WTC11 (cell line): ENCODE measurements around the gene CAMTA1. TPM values are rescaled to one million over a fixed set of nuclear protein-coding genes. Genes with fewer than 3 reads are reported as not detected.
A peak's percentile ranks its signal among the peaks of the same experiment; 100 is the strongest.

ENCODE experiments used
- ATAC-seq: fragments of 200-7000 bp; cut with Tn5 transposase; 2 replicates; pipeline ENCODE4 v1.10.0; 2021; ENCODE audit warnings: mild to moderate bottlenecking, moderate library complexity
- CTCF ChIA-PET: fragments of 300-600 bp; sonication (Branson Sonifier 250); formaldehyde crosslinking; loops from one replicate; lab custom pipeline; 2021; ENCODE audit warnings: antibody characterized with exemption; lab: Charles Lee
- POLR2A ChIA-PET: fragments of 350-600 bp; sonication (Branson Sonifier 250); formaldehyde crosslinking; loops from one replicate; lab custom pipeline; 2021; ENCODE audit warnings: antibody characterized with exemption; lab: Charles Lee
- DNase-seq: peaks from one replicate; pipeline ENCODE4 v3.0.0; 2021; ENCODE audit warnings: low spot score
- H3K27ac Mint-ChIP-seq: 2 replicates; pipeline ENCODE4 v1.8.0; 2021; ENCODE audit warnings: mixed read lengths
- H3K27me3 Mint-ChIP-seq: 2 replicates; pipeline ENCODE4 v1.8.0; 2021; ENCODE audit warnings: low read depth, mild to moderate bottlenecking, moderate library complexity, mixed read lengths
- H3K36me3 Mint-ChIP-seq: 2 replicates; pipeline ENCODE4 v1.8.0; 2021; ENCODE audit warnings: mixed read lengths
- H3K4me1 Mint-ChIP-seq: 2 replicates; pipeline ENCODE4 v1.8.0; 2022; ENCODE audit warnings: mixed read lengths
- H3K4me3 Mint-ChIP-seq: 2 replicates; pipeline ENCODE4 v1.8.0; 2021; ENCODE audit warnings: mild to moderate bottlenecking, moderate library complexity, mixed read lengths
- H3K9me3 Mint-ChIP-seq: 2 replicates; pipeline ENCODE4 v1.8.0; 2021; ENCODE audit warnings: mixed read lengths
- ATF1 ChIP-seq: sonication (generic); formaldehyde crosslinking; IDR thresholded peaks from 2 replicates; pipeline ENCODE4 v1.8.1; 2023; ENCODE audit warnings: mild to moderate bottlenecking, moderate library complexity, missing genetic modification reagents
- CREB1 ChIP-seq: sonication (generic); formaldehyde crosslinking; IDR thresholded peaks from 2 replicates; pipeline ENCODE4 v1.8.0; 2023; ENCODE audit warnings: mild to moderate bottlenecking, missing genetic modification reagents
- CREM ChIP-seq: sonication (generic); formaldehyde crosslinking; IDR thresholded peaks from 2 replicates; pipeline ENCODE4 v1.8.1; 2022; ENCODE audit warnings: mild to moderate bottlenecking, missing genetic modification reagents, moderate library complexity
- ETV6 ChIP-seq: sonication (generic); formaldehyde crosslinking; IDR thresholded peaks from 2 replicates; pipeline ENCODE4 v1.8.1; 2022; ENCODE audit warnings: mild to moderate bottlenecking, missing genetic modification reagents
- FOXK1 ChIP-seq: sonication (generic); formaldehyde crosslinking; IDR thresholded peaks from 2 replicates; pipeline ENCODE4 v1.8.0; 2022; ENCODE audit warnings: mild to moderate bottlenecking, moderate library complexity, missing genetic modification reagents
- GABPB1 ChIP-seq: sonication (generic); formaldehyde crosslinking; IDR thresholded peaks from 2 replicates; pipeline ENCODE4 v1.8.1; 2023; ENCODE audit warnings: mild to moderate bottlenecking, missing genetic modification reagents
- HMGA2 ChIP-seq: fragments of 250-450 bp; sonication (Bioruptor Pico); IDR thresholded peaks from 2 replicates; pipeline ENCODE4 v1.4.0; 2021; ENCODE audit warnings: mild to moderate bottlenecking, moderate library complexity
- IRF2 ChIP-seq: sonication (generic); formaldehyde crosslinking; IDR thresholded peaks from 2 replicates; pipeline ENCODE4 v1.8.0; 2022; ENCODE audit warnings: low read depth, missing genetic modification reagents, borderline replicate concordance
- NFATC4 ChIP-seq: fragments of 250-450 bp; sonication (Bioruptor Pico); IDR thresholded peaks from 2 replicates; pipeline ENCODE4 v1.9.0; 2021; ENCODE audit warnings: mild to moderate bottlenecking
- NFE2L1 ChIP-seq: sonication (generic); formaldehyde crosslinking; IDR thresholded peaks from 2 replicates; pipeline ENCODE4 v1.8.1; 2023; ENCODE audit warnings: missing genetic modification reagents
- NFYB ChIP-seq: sonication (generic); formaldehyde crosslinking; conservative IDR thresholded peaks from 2 replicates; pipeline ENCODE4 v1.8.0; 2022; ENCODE audit warnings: low read depth, missing genetic modification reagents
- OVOL2 ChIP-seq: fragments of 250-450 bp; sonication (Bioruptor Pico); IDR thresholded peaks from 2 replicates; pipeline ENCODE4 v1.9.0; 2021; ENCODE audit warnings: mild to moderate bottlenecking, borderline replicate concordance
- RORB ChIP-seq: fragments of 250-450 bp; sonication (Bioruptor Pico); IDR thresholded peaks from 2 replicates; pipeline ENCODE4 v1.9.0; 2021; ENCODE audit warnings: mild to moderate bottlenecking
- SMAD4 ChIP-seq: sonication (generic); formaldehyde crosslinking; IDR thresholded peaks from 2 replicates; pipeline ENCODE4 v1.8.0; 2022; ENCODE audit warnings: mild to moderate bottlenecking, missing genetic modification reagents
- SOX15 ChIP-seq: fragments of 250-450 bp; sonication (Bioruptor Pico); IDR thresholded peaks from 2 replicates; pipeline ENCODE4 v1.9.0; 2021; ENCODE audit warnings: mild to moderate bottlenecking
- SP1 ChIP-seq: sonication (generic); formaldehyde crosslinking; conservative IDR thresholded peaks from 2 replicates; pipeline ENCODE4 v1.8.1; 2022; ENCODE audit warnings: missing genetic modification reagents
- TEAD1 ChIP-seq: sonication (generic); formaldehyde crosslinking; IDR thresholded peaks from 2 replicates; pipeline ENCODE4 v1.8.0; 2022; ENCODE audit warnings: mild to moderate bottlenecking, missing genetic modification reagents
- TP53 ChIP-seq: sonication (generic); formaldehyde crosslinking; IDR thresholded peaks from 2 replicates; pipeline ENCODE4 v1.8.1; 2023; ENCODE audit warnings: mild to moderate bottlenecking, missing genetic modification reagents
- ZNF423 ChIP-seq: fragments of 250-450 bp; sonication (Bioruptor Pico); IDR thresholded peaks from 2 replicates; pipeline ENCODE4 v2.1.2; 2022; ENCODE audit warnings: mild to moderate bottlenecking, moderate library complexity
- total RNA-seq: library from RNA; stranded (reverse); gene quantifications from 3 replicates; pipeline ENCODE4 v1.2.3, GENCODE V29; 2021
- TF ChIP-seq, protein P1 (sequence below): sonication (generic); formaldehyde crosslinking; conservative IDR thresholded peaks from 2 replicates; pipeline ENCODE4 v1.8.1; 2023; ENCODE audit warnings: mild to moderate bottlenecking, low read depth, missing genetic modification reagents, moderate library complexity
- TF ChIP-seq, protein P2 (sequence below): fragments of 250-450 bp; sonication (Bioruptor Pico); IDR thresholded peaks from 2 replicates; pipeline ENCODE4 v1.9.0; 2021; ENCODE audit warnings: moderate library complexity, mild to moderate bottlenecking, inconsistent platforms, borderline replicate concordance
- TF ChIP-seq, protein P3 (sequence below): sonication (generic); formaldehyde crosslinking; IDR thresholded peaks from 2 replicates; pipeline ENCODE4 v1.8.1; 2022; ENCODE audit warnings: low read depth, missing genetic modification reagents, borderline replicate concordance
- TF ChIP-seq, protein P4 (sequence below): sonication (generic); formaldehyde crosslinking; IDR thresholded peaks from 2 replicates; pipeline ENCODE4 v1.8.1; 2023; ENCODE audit warnings: mild to moderate bottlenecking, missing genetic modification reagents
- TF ChIP-seq, protein P5 (sequence below): sonication (generic); formaldehyde crosslinking; IDR thresholded peaks from 2 replicates; pipeline ENCODE4 v1.8.1; 2022; ENCODE audit warnings: mild to moderate bottlenecking, moderate library complexity, missing genetic modification reagents
- TF ChIP-seq, protein P6 (sequence below): sonication (generic); formaldehyde crosslinking; conservative IDR thresholded peaks from 2 replicates; pipeline ENCODE4 v1.8.1; 2022; ENCODE audit warnings: mild to moderate bottlenecking, missing genetic modification reagents
- TF ChIP-seq, protein P7 (sequence below): sonication (generic); formaldehyde crosslinking; IDR thresholded peaks from 2 replicates; pipeline ENCODE4 v1.8.1; 2023; ENCODE audit warnings: mild to moderate bottlenecking, missing genetic modification reagents, moderate library complexity
- TF ChIP-seq, protein P8 (sequence below): fragments of 250-450 bp; sonication (Bioruptor Pico); IDR thresholded peaks from 2 replicates; pipeline ENCODE4 v1.9.0; 2021; ENCODE audit warnings: mild to moderate bottlenecking

CAMTA1 gene
- total RNA-seq, 1 experiment from 2014 or later: 86.4 TPM

DNA sequence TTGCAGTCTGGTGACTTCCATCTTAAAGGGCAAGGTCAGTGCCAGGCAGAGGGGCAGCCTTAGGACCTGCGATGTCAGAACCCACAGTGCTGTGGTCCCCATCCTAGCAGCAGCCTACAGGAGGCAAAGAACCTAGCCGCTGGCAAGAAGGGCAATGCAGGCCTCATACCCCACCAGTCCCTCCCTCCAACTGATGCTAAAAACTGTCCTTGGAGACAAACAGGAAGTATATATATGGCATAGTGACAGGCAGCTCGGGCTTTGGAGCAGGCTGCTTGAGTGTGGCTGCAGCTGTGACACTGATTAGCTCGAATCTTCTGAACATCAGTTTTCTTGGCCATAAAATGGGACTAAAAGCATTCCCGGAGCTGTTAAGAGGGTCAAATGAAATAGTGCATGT lies 829.9 kb downstream of the CAMTA1 start:
- ChIA-PET CTCF (no interaction called here), POLR2A (interaction anchor here (0.5 kb wide), 1 partner anchor 35 kb away, joined by 5 read pairs; no protein-coding TSS in a partner anchor)
- DNase-seq (no peak), ATAC-seq (no peak)
- Mint-ChIP-seq H3K27me3 (no peaks in the 10 kb centered on the region), H3K9me3 (no peaks in the 10 kb centered on the region), H3K27ac (no peak overlapping the region), H3K4me3 (no peak overlapping the region), H3K4me1 (peaks cover 8% of the 10 kb centered on the region), H3K36me3 (no peaks in the 10 kb centered on the region)
- TF ChIP-seq, protein P1, sequence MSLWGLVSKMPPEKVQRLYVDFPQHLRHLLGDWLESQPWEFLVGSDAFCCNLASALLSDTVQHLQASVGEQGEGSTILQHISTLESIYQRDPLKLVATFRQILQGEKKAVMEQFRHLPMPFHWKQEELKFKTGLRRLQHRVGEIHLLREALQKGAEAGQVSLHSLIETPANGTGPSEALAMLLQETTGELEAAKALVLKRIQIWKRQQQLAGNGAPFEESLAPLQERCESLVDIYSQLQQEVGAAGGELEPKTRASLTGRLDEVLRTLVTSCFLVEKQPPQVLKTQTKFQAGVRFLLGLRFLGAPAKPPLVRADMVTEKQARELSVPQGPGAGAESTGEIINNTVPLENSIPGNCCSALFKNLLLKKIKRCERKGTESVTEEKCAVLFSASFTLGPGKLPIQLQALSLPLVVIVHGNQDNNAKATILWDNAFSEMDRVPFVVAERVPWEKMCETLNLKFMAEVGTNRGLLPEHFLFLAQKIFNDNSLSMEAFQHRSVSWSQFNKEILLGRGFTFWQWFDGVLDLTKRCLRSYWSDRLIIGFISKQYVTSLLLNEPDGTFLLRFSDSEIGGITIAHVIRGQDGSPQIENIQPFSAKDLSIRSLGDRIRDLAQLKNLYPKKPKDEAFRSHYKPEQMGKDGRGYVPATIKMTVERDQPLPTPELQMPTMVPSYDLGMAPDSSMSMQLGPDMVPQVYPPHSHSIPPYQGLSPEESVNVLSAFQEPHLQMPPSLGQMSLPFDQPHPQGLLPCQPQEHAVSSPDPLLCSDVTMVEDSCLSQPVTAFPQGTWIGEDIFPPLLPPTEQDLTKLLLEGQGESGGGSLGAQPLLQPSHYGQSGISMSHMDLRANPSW: no peak
- TF ChIP-seq, protein P2, sequence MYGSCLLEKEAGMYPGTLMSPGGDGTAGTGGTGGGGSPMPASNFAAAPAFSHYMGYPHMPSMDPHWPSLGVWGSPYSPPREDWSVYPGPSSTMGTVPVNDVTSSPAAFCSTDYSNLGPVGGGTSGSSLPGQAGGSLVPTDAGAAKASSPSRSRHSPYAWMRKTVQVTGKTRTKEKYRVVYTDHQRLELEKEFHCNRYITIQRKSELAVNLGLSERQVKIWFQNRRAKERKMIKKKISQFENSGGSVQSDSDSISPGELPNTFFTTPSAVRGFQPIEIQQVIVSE (CRISPR knock-in tag): no peak

DNA sequence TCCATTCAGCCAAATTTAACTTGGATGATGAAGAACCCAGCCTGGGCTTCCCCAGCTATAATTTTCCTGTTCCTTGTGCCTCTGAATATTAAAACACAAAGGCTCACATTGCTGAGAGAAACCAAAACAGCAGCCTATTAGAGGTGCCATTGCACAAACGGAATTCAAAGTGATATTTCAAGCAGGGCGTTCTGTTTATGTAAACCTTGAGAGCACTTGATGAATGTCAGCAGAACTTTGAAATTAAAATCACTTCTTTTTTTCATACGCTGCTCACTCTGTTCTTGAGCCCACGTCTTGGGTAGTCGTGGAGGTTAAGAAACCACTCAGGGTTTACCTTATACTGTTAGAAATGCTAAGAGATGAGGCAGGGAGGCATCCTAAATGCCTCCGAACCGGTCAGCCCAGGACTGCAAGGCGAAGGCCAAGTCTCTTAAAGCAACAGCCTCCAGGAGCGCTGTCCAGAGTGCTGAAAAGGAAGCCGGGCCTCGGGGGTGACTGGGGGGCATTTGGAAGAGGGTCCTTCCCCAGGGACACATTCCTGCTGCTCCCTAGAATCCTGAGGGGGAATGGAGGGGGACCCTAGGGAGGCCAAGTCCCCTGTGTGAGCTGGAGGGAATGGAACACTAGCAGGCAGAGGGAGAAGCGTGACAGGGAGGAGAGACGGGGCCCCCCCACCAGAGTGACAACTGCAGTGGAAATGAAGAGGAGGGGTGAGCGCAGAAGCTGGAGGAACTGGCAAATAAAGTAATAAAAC lies 831.0 kb downstream of the CAMTA1 start:
- no peaks in the 10 kb centered on the region for H3K36me3 Mint-ChIP-seq
- ATAC-seq (peak; percentile 81), DNase-seq (peak; percentile 79)
- POLR2A ChIA-PET: no interaction called here
- H3K27ac Mint-ChIP-seq: no peak overlapping the region
- H3K4me3 Mint-ChIP-seq: no peak overlapping the region
- H3K27me3 Mint-ChIP-seq: no peaks in the 10 kb centered on the region
- peaks cover 13% of the 10 kb centered on the region for H3K4me1 Mint-ChIP-seq
- H3K9me3 Mint-ChIP-seq: no peaks in the 10 kb centered on the region
- CTCF ChIA-PET: no interaction called here
- TF ChIP-seq FOXK1 (CRISPR knock-in tag) (peak; percentile 76), SOX15 (CRISPR knock-in tag) (no peak), NFYB (0 out of 2 replicates have a peak, but pooled peaks have one; percentile 15), SP1 (CRISPR knock-in tag) (0 out of 2 replicates have a peak, but pooled peaks have one; percentile 35), TP53 (CRISPR knock-in tag) (0 out of 2 replicates have a peak, but pooled peaks have one; percentile 54), TEAD1 (CRISPR knock-in tag) (peak; percentile 81), CREM (CRISPR knock-in tag) (peak; percentile 71; the same call in 1 of the 2 replicates), NFATC4 (CRISPR knock-in tag) (no peak), SMAD4 (peak; percentile 72; the same call in 1 of the 2 replicates), CREB1 (CRISPR knock-in tag) (peak; percentile 78; the same call in 1 of the 2 replicates), HMGA2 (CRISPR knock-in tag) (no peak), ATF1 (CRISPR knock-in tag) (no peak), RORB (CRISPR knock-in tag) (no peak), NFE2L1 (CRISPR knock-in tag) (no peak), OVOL2 (CRISPR knock-in tag) (no peak), ZNF423 (no peak), IRF2 (CRISPR knock-in tag) (no peak), GABPB1 (CRISPR knock-in tag) (no peak), ETV6 (peak; percentile 89)
- TF ChIP-seq, protein P3, sequence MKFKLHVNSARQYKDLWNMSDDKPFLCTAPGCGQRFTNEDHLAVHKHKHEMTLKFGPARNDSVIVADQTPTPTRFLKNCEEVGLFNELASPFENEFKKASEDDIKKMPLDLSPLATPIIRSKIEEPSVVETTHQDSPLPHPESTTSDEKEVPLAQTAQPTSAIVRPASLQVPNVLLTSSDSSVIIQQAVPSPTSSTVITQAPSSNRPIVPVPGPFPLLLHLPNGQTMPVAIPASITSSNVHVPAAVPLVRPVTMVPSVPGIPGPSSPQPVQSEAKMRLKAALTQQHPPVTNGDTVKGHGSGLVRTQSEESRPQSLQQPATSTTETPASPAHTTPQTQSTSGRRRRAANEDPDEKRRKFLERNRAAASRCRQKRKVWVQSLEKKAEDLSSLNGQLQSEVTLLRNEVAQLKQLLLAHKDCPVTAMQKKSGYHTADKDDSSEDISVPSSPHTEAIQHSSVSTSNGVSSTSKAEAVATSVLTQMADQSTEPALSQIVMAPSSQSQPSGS (CRISPR knock-in tag): no peak
- TF ChIP-seq, protein P4, sequence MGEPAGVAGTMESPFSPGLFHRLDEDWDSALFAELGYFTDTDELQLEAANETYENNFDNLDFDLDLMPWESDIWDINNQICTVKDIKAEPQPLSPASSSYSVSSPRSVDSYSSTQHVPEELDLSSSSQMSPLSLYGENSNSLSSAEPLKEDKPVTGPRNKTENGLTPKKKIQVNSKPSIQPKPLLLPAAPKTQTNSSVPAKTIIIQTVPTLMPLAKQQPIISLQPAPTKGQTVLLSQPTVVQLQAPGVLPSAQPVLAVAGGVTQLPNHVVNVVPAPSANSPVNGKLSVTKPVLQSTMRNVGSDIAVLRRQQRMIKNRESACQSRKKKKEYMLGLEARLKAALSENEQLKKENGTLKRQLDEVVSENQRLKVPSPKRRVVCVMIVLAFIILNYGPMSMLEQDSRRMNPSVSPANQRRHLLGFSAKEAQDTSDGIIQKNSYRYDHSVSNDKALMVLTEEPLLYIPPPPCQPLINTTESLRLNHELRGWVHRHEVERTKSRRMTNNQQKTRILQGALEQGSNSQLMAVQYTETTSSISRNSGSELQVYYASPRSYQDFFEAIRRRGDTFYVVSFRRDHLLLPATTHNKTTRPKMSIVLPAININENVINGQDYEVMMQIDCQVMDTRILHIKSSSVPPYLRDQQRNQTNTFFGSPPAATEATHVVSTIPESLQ: no peak
- TF ChIP-seq, protein P5, sequence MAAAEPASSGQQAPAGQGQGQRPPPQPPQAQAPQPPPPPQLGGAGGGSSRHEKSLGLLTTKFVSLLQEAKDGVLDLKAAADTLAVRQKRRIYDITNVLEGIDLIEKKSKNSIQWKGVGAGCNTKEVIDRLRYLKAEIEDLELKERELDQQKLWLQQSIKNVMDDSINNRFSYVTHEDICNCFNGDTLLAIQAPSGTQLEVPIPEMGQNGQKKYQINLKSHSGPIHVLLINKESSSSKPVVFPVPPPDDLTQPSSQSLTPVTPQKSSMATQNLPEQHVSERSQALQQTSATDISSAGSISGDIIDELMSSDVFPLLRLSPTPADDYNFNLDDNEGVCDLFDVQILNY (CRISPR knock-in tag): no peak
- TF ChIP-seq, protein P6, sequence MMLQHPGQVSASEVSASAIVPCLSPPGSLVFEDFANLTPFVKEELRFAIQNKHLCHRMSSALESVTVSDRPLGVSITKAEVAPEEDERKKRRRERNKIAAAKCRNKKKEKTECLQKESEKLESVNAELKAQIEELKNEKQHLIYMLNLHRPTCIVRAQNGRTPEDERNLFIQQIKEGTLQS: no peak
- TF ChIP-seq, protein P7, sequence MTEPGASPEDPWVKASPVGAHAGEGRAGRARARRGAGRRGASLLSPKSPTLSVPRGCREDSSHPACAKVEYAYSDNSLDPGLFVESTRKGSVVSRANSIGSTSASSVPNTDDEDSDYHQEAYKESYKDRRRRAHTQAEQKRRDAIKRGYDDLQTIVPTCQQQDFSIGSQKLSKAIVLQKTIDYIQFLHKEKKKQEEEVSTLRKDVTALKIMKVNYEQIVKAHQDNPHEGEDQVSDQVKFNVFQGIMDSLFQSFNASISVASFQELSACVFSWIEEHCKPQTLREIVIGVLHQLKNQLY (CRISPR knock-in tag): 0 out of 2 replicates have a peak, but pooled peaks have one; percentile 51
- TF ChIP-seq, protein P8, sequence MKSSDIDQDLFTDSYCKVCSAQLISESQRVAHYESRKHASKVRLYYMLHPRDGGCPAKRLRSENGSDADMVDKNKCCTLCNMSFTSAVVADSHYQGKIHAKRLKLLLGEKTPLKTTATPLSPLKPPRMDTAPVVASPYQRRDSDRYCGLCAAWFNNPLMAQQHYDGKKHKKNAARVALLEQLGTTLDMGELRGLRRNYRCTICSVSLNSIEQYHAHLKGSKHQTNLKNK (CRISPR knock-in tag): no peak
